ENCODE data around the gene PTRH1.

PTRH1 gene

DNA sequence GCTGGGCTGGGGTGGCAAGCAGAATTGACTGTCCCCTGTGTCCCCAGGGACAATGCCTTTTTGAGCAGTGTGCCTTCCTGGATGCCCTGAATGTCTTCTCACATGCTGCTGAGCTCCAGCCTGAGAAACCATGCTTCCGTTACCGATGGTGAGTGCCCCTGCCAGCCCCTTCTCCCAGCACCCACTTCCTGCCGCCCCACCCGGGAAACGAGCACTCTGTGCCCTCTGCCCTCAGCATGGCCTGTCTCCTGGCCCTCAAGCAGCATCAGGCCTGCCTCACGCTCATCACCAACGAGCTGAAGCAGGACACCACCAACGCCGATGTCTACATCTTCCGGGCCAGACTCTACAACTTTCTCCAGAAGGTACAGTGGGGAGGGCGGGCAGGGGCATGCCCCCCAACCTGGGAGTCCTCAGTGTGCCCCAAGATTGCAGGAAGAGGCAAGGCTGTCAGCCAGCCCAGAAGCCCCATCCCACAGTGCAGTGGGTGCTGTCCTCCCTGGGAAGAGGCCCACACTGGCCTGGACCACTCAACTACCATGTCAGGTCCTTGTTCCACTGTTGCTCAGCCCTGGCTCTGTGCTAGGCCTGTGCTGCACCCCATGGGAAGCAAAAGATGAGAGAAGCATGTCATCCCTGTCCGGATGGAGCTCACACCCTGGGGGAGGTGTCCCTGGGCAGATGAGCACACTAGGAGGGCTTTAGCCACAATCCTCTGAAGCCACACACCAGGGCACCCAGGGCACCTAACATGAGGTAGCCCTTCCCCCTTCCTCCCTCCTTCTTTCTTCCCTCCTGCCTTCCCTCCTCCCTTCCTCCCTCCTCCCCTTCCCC, 4.8 kb upstream of the PTRH1 start:
- DNase-seq (ENCODE audit: low read depth in 2 of 2): no peak

DNA sequence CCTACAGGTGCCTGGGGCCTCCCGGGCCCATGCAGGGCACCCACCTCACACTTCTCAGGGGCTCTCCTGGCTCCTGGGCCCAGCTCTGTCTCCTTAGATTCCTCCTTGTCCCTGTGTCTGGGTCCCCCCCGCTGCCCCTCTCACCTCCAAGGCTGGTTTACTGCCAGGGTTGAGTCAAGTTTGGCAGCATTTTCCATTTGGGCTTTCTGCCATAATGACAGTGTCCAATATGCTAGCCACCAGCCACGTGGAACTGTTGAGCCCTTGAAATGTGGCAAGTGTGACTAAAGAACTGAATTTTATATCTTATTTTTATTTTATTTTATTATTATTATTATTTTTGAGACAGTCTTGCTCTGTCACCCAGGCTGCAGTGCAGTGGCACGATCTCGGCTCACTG, 2.3 kb upstream of the PTRH1 start:
- DNase-seq (ENCODE audit: low read depth in 2 of 2): no peak

GRCh38 chr9:127716412-127716811, 949 bp upstream of the PTRH1 start:
- no peak for DNase-seq (ENCODE audit: low read depth in 2 of 2)

DNA sequence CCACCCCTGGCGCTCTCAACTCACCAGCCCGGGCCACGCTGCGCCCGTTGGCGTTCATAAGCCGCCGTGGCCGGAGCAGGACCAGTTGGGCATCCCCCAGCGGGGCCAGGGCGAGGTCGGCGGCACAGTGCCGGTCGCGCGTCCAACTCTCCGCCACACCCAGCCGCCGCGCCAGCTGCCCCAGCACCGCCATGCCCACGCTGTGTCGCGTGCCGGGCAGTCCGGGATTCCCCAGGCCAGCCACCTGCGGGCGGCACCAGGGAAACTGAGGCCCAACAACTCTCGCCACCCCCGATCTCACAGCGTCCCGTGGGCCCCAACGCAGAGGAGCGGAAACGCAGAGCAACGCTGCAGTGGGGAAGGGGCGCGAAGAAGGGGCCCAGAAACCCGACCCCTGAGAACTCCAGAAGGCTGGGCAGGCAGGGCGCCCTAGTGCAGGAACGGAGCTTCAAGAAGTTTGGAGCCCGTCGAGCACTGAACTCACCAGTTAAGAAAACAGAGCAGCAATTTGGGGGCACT, 453 bp downstream of the PTRH1 start:
- DNase-seq (ENCODE audit: low read depth in 2 of 2): no peak

DNA sequence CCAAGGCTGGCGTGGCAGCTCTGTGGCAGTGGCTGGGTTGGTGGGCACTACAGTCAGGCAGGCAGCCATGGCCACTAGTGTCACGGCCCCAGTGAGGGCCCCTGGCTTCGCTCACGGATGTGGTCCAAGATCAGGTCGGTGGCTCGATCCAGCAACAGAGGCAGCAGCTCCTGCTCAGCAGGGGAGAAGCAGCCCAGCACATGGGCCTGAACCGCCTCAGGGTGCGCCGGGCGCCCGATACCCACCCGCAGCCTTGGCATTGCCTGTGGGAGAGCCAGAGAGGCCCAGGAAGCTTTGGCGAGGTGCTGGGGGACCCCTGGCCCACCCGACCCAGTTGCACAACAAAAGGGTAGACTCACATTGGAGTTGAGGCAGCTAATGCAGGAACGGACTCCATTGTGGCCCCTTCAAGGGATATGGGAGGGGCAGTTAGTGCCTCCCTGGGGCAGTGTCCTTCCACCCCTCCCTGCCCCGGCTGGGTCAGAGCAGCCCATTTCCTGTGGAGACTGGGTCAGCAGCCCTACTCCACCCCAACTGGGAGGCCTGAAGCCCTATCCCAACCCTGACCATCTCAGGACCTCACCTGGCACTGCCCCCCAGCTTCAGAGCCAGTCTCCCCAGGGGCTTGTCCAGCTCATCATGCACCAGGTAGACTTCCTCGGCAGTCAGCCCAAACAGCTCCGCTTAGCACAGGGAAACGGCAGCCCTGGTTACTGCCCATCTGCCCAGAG, 1.3 kb downstream of the PTRH1 start:
- DNase-seq (ENCODE audit: low read depth in 2 of 2): no peak

DNA sequence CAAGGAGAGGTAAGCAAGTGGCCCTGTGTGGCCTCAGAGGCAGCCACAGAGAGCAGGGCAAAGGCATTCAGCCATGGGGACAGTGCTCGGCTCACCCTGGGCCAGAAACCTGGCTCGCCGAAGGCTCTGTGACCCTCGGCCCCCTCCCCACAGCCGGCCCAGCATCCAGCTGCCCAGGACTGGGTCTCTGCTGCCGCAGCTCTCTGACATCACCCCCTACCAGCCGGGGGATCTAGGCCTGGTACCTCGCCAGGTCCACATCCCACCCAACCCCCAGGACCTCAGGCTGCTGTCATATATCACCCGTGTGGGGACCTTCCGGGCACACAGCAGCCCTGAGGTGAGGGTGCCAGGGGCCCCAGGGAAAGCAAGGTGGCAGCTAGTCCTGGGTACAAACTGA, 2.6 kb downstream of the PTRH1 start:
- no peak for DNase-seq (ENCODE audit: low read depth in 2 of 2)

- DNase-seq (ENCODE audit: low read depth in 2 of 2): no peak
Measured at GRCh38 chr9:127712371-127712770, 3.1 kb downstream of the PTRH1 start.

- DNase-seq (ENCODE audit: low read depth in 2 of 2): no peak
Measured at GRCh38 chr9:127711831-127712274, 3.6 kb downstream of the PTRH1 start.

DNA sequence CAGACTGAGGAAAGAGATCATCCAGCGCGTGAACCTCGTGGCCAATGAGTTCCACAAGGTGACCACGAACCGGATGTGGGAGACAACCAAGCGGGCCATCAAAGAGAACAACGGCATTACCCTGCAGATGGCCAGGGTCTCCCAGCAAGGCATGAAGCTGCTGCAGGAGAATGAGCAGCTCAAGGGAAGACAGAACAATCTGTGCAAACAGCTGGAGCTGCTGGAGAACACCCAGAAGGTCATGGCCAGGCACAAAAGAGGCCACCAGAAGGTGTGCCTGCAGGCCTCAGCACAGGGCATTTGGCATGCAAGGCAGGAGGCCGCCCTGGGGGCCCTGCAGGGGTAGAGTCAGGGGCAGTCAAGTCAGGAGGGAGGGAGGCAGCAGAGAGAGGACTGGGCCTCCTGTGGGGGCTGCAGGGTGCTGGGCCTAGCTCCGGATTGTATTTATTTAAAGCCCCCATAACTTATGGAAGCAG, 4.2 kb downstream of the PTRH1 start:
- no peak for DNase-seq (ENCODE audit: low read depth in 2 of 2)

DNA sequence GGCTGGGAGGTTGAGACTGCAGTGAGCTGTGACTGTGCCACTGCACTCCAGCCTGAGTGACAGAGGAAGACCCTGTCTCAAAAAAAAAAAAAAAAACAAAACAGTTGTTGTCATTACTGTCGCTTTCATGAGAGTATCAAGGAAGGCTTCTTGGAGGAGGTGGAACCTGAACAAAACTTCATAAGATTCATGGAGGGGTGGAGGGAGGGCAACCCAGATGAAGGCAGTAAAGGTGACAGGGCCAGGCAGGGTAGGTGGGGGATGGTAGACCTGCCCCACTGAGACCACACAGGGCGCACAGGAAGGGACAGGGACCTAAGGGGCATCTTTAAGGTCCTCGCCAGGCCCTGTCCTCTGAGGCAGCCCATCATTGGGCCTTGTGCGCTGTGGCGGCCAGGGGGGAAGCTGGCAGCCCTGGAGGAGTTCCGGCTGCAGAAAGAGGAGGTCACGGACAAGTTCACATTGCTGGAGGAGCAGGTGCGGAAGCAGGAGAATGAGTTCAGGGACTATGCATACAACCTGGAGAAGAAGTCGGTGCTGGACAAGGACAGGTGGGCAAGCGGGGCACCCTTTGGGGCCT, 5.2 kb downstream of the PTRH1 start:
- no peak for DNase-seq (ENCODE audit: low read depth in 2 of 2)

GRCh38 chr9:127708952-127709587, 6.4 kb downstream of the PTRH1 start:
- no peak for DNase-seq (ENCODE audit: low read depth in 2 of 2)

GRCh38 chr9:127707766-127708165, 7.7 kb downstream of the PTRH1 start:
- no peak for DNase-seq (ENCODE audit: low read depth in 2 of 2)

- no peak for DNase-seq (ENCODE audit: low read depth in 2 of 2)
Measured at GRCh38 chr9:127706836-127707241, 8.6 kb downstream of the PTRH1 start, which contains the start of gene CFAP157. CFAP157 (plus strand) TSS chr9:127706988; CDS start chr9:127707032, 44 bp downstream.

- DNase-seq (ENCODE audit: low read depth in 2 of 2): no peak
Measured at GRCh38 chr9:127705577-127706379, 9.7 kb downstream of the PTRH1 start.

DNA sequence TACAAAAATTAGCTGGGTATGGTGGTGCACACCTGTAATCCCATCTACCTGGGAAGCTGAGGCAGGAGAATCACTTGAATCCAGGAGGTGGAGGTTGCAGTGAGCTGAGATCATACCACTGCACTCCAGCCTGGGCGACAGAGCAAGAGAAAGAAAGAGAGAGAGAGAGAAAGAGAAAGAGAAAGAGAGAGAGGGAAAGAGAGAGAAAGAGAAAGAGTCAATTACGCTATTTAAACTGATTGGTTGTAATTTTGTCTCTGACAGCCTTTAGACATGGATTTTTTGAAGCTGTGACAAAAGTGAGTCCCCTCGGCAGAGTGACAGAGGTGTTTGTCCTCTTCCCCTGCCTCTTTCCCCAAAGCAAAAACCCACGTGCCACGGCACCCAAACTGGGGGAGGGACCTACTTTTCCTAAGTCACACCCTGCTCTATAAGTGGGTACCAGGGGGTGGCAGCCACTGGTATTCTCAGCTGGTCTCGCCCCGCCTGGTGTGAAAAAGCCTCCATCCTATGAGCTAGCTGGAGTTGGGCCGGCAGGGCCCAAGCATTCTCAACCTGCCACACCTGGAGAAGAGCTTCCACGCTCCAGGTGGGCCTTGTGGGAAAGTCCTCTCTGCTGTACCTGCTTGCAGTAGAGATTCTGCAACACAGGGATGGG, 12.0 kb downstream of the PTRH1 start:
- DNase-seq (ENCODE audit: low read depth in 2 of 2): no peak

DNA sequence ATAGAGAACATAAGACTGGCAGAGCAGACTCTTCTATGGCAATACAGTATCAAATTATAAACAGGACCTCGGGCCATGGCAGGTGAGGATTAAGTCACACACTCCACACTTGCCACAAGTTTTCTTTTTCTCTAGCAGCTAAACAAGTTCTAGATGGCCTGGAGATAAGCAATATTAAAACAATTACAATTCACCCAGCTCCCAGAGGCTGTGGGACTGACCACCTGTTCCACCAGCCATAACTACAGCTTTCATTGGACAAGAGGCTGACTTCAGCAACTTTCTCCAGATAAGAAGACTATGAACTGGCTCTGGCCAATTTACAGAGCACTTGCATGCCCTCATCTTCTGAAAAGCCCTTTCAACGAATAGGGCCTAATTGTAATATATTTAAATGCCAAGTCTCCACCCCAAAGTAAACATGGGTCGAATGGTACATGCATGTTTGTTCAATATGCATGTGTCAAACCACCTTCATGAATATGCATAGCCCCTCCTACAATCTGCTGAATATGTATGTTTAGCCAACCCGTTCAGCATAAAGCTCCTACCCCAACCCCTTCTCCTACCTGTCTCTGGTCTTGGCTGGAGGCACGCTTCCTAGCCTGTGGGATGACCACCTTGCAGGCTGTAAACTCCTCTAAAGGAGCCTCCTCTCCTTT, 14.7 kb downstream of the PTRH1 start:
- DNase-seq (ENCODE audit: low read depth in 2 of 2): no peak

- DNase-seq (ENCODE audit: low read depth in 2 of 2): no peak
Measured at GRCh38 chr9:127700140-127700539, 15.3 kb downstream of the PTRH1 start.

DNA sequence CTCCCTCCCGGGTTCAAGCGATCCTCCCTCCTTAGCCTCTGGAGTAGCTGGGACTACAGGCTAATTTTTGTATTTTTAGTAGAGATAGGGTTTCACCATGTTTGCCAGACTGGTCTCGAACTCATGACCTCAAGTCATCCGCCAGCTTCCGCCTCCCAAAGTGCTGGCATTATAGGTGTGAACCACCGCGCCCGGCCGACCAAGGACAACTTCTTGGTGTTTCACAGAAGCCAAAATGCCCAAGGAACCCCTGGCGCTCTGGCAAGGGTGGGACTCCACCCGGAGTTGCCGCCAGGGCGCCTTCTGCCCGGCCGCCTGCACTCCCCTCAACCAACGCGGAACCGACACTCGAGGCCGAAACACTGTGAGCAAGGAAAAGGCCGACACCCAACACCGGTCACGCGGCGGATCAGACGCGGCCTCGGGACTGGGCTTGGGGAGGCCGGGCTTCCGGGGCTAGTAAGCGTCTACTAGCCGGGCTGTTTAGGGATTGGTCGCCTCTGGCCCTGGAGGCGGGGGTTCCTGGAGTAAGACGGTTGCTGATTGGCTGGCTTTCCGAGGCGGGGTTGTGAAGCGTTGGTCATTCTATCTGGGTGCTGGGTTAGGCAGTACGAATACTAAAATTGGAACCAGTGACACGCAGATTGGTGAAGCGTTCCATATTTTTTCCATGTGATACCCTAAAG, 16.3 kb downstream of the PTRH1 start:
- DNase-seq (ENCODE audit: low read depth in 2 of 2): peak; percentile 75 to 83

- DNase-seq (ENCODE audit: low read depth in 2 of 2): no peak
Measured at GRCh38 chr9:127698386-127698785, 17.1 kb downstream of the PTRH1 start.

Data from stimulated activated CD4-positive, alpha-beta T cell treated with anti-CD3 and anti-CD28 coated beads, Interleukin-12 subunit alpha, Interleukin-12 subunit beta, amount 100 ng/mL, for 24 hours (primary cell).